HL-60 (cell line): ENCODE measurements around the gene TPRN.

Experiments used
- DNase-seq, 2 experiments: peaks; one replicate each; pipeline ENCODE4 v3.0.0-alpha.2; 2010 to 2020; ENCODE audit warnings: low read depth in 1 of 2, low spot score in 1 of 2
- H3K27ac ChIP-seq: fragments of 250-450 bp; sonication (Bioruptor Pico); replicated peaks from 2 replicates; pipeline ENCODE4 v1.5.1; 2020; ENCODE audit warnings: mild to moderate bottlenecking, moderate library complexity
- H3K27me3 ChIP-seq: fragments of 250-450 bp; sonication (Bioruptor Pico); 2 replicates; pipeline ENCODE4 v1.5.1; 2021; ENCODE audit warnings: mild to moderate bottlenecking, moderate library complexity; ENCODE audit not compliant: insufficient read depth, poor library complexity, severe bottlenecking
- H3K4me3 ChIP-seq: replicated peaks from 2 replicates; pipeline ENCODE4 v1.5.1; 2011; ENCODE audit warnings: mild to moderate bottlenecking, control low read depth, low read length; ENCODE audit not compliant: insufficient read depth
- GABPA ChIP-seq: IDR thresholded peaks from 2 replicates; pipeline ENCODE4 v1.6.1; 2012; ENCODE audit warnings: low read depth
- POLR2AphosphoS5 ChIP-seq: IDR thresholded peaks from 2 replicates; pipeline ENCODE4 v1.6.1; 2012; ENCODE audit warnings: low read depth
- SPI1 ChIP-seq: IDR thresholded peaks from 2 replicates; pipeline ENCODE4 v1.6.1; 2012; ENCODE audit warnings: low read depth, mild to moderate bottlenecking, borderline replicate concordance
- TF ChIP-seq, protein P1 (sequence below): IDR thresholded peaks from one replicate; pipeline ENCODE4 v1.5.1; 2011; ENCODE audit warnings: low read length, control low read depth, inconsistent platforms; ENCODE audit not compliant: insufficient read depth
- TF ChIP-seq, protein P2 (sequence below): IDR thresholded peaks from 2 replicates; pipeline ENCODE4 v1.6.1; 2012; ENCODE audit warnings: low read depth; ENCODE audit not compliant: insufficient replicate concordance

TPRN gene

DNA sequence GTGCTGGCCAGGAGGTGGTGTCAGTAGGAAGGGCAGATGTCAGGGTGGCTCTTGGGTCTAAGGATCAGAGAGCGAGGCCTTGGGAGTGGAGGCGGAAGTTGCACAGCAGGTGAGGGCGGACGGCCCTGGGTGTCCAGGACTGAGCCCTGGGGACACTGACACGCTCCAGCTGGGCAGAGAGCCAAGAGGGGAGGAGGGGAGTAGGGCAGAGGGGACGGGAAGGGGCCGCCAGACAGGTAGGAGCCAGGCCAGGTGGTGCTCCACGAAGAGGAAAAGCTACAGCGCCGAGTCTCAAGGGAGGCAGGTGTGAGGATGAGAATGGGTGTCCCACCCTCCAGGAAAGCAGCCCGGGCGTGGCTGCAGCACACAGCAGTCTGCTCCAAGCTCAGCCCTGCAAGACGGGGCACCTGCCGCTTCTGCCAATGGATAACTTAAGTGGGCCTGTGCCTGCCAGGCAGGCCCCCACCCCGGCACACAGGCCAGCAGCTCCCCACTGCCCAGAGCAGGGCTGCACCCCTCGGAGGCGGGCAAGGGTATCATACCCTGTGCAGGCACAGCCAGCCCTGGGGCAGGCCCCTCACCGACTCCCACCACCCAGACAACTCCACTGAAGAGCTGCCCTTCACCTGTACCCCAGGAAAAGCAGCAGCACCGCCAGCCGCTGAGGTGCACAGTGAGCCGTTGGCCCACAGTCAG, 4.9 kb downstream of the TPRN start:
- DNase-seq: no peak

DNA sequence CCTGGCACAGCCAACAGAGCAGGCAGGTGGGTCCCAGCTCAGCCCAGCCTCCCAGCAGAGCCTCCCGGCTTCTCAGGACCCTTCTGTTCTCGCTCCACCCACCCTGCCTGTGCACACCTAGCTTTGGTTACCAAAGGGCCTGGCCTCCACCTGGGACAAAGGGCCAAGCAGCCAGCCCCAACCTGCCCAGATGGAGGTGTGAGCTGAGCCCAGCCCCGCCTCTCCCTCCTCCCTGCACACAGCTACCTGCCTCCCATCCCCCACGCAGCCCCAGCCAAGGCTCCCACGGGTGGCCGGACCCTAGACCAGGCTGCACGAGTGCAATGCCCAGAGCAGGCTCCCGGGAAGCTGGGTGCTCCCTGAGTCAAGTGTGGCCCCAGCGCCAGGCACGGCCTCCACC, 5.6 kb downstream of the TPRN start:
- H3K27me3 ChIP-seq: no peaks in the 10 kb centered on the region
- TF ChIP-seq, protein P1, sequence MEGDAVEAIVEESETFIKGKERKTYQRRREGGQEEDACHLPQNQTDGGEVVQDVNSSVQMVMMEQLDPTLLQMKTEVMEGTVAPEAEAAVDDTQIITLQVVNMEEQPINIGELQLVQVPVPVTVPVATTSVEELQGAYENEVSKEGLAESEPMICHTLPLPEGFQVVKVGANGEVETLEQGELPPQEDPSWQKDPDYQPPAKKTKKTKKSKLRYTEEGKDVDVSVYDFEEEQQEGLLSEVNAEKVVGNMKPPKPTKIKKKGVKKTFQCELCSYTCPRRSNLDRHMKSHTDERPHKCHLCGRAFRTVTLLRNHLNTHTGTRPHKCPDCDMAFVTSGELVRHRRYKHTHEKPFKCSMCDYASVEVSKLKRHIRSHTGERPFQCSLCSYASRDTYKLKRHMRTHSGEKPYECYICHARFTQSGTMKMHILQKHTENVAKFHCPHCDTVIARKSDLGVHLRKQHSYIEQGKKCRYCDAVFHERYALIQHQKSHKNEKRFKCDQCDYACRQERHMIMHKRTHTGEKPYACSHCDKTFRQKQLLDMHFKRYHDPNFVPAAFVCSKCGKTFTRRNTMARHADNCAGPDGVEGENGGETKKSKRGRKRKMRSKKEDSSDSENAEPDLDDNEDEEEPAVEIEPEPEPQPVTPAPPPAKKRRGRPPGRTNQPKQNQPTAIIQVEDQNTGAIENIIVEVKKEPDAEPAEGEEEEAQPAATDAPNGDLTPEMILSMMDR: no peak
- no peak for DNase-seq
- no peak overlapping the region for H3K27ac ChIP-seq
- no peak overlapping the region for H3K4me3 ChIP-seq

More for the DNA sequence above, 4.9 kb downstream of the TPRN start:
- Histone ChIP-seq H3K4me3 (no peak overlapping the region), H3K27ac (no peak overlapping the region), H3K27me3 (no peaks in the 10 kb centered on the region)
- TF ChIP-seq GABPA (no peak), POLR2AphosphoS5 (no peak), SPI1 (no peak)
- TF ChIP-seq, protein P2, sequence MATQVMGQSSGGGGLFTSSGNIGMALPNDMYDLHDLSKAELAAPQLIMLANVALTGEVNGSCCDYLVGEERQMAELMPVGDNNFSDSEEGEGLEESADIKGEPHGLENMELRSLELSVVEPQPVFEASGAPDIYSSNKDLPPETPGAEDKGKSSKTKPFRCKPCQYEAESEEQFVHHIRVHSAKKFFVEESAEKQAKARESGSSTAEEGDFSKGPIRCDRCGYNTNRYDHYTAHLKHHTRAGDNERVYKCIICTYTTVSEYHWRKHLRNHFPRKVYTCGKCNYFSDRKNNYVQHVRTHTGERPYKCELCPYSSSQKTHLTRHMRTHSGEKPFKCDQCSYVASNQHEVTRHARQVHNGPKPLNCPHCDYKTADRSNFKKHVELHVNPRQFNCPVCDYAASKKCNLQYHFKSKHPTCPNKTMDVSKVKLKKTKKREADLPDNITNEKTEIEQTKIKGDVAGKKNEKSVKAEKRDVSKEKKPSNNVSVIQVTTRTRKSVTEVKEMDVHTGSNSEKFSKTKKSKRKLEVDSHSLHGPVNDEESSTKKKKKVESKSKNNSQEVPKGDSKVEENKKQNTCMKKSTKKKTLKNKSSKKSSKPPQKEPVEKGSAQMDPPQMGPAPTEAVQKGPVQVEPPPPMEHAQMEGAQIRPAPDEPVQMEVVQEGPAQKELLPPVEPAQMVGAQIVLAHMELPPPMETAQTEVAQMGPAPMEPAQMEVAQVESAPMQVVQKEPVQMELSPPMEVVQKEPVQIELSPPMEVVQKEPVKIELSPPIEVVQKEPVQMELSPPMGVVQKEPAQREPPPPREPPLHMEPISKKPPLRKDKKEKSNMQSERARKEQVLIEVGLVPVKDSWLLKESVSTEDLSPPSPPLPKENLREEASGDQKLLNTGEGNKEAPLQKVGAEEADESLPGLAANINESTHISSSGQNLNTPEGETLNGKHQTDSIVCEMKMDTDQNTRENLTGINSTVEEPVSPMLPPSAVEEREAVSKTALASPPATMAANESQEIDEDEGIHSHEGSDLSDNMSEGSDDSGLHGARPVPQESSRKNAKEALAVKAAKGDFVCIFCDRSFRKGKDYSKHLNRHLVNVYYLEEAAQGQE: no peak
- TF ChIP-seq, protein P1: no peak

DNA sequence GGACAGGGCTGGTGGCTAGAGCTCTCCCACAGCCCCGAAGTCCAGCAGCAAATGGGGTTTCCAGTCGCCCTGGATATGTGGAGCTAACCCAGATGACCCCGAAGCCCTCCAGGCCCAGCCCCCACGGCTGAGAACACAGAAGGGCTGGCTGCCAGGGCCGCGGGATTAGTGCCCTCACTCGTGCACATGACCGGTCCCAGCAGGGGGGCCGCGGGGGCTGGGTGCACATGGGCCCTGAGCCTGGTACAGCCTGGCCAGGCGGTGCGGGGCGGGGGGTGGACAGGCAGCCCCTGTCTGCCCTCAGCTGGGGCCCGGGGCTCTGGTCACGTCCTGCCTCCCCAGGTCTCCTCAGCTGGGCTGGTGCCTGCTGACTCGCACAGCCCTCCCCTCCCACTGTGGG, 6.2 kb downstream of the TPRN start:
- Histone ChIP-seq H3K27ac (no peak overlapping the region), H3K27me3 (no peaks in the 10 kb centered on the region), H3K4me3 (no peak overlapping the region)
- TF ChIP-seq, protein P1: no peak
- TF ChIP-seq, protein P2: no peak
- TF ChIP-seq SPI1 (no peak), GABPA (no peak)
- DNase-seq: no peak

DNA sequence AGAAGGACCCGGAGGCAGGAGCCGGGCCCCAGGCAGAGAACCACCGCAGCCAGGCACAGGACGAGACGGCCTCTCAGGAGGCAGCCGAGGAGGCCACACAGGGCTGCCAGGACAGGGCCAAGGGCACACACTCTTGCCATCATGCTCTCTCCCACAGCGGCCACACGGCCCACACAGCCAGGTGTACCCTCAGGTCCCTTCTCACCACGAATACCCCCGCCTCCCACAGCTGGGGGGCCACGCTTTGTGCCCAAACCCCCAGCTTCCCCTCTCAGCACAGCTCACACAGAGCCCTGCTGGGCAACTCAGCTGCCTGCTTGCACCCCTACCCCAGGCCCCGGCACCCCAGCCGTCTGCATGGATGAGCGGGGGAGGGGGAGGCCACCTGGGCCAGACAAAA, 6.8 kb downstream of the TPRN start:
- no peak overlapping the region for H3K27ac ChIP-seq
- H3K4me3 ChIP-seq: no peak overlapping the region

More for the DNA sequence above, 6.8 kb downstream of the TPRN start:
- no peak for TF ChIP-seq POLR2AphosphoS5
- TF ChIP-seq GABPA: no peak
- no peak for TF ChIP-seq SPI1
- TF ChIP-seq, protein P1: no peak
- TF ChIP-seq, protein P2: no peak
- no peak for DNase-seq
- H3K27me3 ChIP-seq: no peaks in the 10 kb centered on the region
